PC-3 (cell line): ENCODE data around the gene PIGV. TPM values are rescaled to one million over a fixed set of nuclear protein-coding genes. Genes with fewer than 3 reads are reported as not detected.

Source experiments
- ATAC-seq: fragments of 200-7000 bp; cut with Tn5 transposase; 2 replicates; pipeline ENCODE4 v1.9.1; 2020; ENCODE audit warnings: mild to moderate bottlenecking, moderate library complexity
- BruUV-seq: library from RNA; stranded (reverse); fragments of 400-500 nt; replicated peaks from 2 replicates; lab custom pipeline; 2021; lab: Mats Ljungman, UMichigan
- CTCF ChIA-PET: fragments of 300-600 bp; sonication (Branson Sonifier 250); formaldehyde crosslinking; loops from one replicate; lab custom pipeline; 2022; ENCODE audit warnings: antibody characterized with exemption; lab: Charles Lee
- POLR2A ChIA-PET: fragments of 300-600 bp; sonication (Branson Sonifier 250); formaldehyde crosslinking; loops from one replicate; lab custom pipeline; 2022; ENCODE audit warnings: antibody characterized with exemption; ENCODE audit not compliant: unreplicated experiment; lab: Charles Lee
- DNase-seq: peaks from one replicate; pipeline ENCODE4 v3.0.0-alpha.2; 2015
- H2AFZ ChIP-seq: fragments of 300-600 bp; sonication (generic); 2 replicates; pipeline ENCODE4 v1.6.0; 2016; ENCODE audit warnings: antibody characterized with exemption, low read length
- H3F3A ChIP-seq: fragments of 300-600 bp; sonication (generic); one replicate; pipeline ENCODE4 v1.6.0; 2017; ENCODE audit warnings: antibody characterized with exemption, low read length, control low read depth, mild to moderate bottlenecking; ENCODE audit not compliant: unreplicated experiment
- H3K27ac ChIP-seq: fragments of 300-600 bp; sonication (generic); 2 replicates; pipeline ENCODE4 v1.5.1; 2016; ENCODE audit warnings: mild to moderate bottlenecking, low read length
- H3K27me3 ChIP-seq: fragments of 300-600 bp; sonication (generic); 2 replicates; pipeline ENCODE4 v1.6.1; 2016; ENCODE audit warnings: low read length, mixed read lengths
- H3K36me3 ChIP-seq: fragments of 300-600 bp; sonication (generic); 2 replicates; pipeline ENCODE4 v1.6.1; 2016; ENCODE audit warnings: low read depth, mixed run types, low read length, mixed read lengths
- H3K4me1 ChIP-seq: fragments of 300-600 bp; sonication (generic); 2 replicates; pipeline ENCODE4 v1.5.1; 2016; ENCODE audit warnings: low read length; ENCODE audit not compliant: insufficient read depth
- H3K4me2 ChIP-seq: fragments of 300-600 bp; sonication (generic); 2 replicates; pipeline ENCODE4 v1.6.0; 2016; ENCODE audit warnings: low read length
- H3K4me3 ChIP-seq: fragments of 300-600 bp; sonication (generic); 2 replicates; pipeline ENCODE4 v1.5.1; 2016; ENCODE audit warnings: mild to moderate bottlenecking, low read length, mixed read lengths
- H3K79me2 ChIP-seq: fragments of 300-600 bp; sonication (generic); 2 replicates; pipeline ENCODE4 v1.6.1; 2017; ENCODE audit warnings: low read length, mixed read lengths
- H3K9ac ChIP-seq: fragments of 300-600 bp; sonication (generic); 2 replicates; pipeline ENCODE4 v1.6.0; 2016; ENCODE audit warnings: mild to moderate bottlenecking, low read length
- H3K9me2 ChIP-seq: fragments of 300-600 bp; sonication (generic); replicated peaks from 2 replicates; pipeline ENCODE4 v1.6.1; 2016; ENCODE audit warnings: mixed run types, low read length, mixed read lengths
- H3K9me3 ChIP-seq: fragments of 300-600 bp; sonication (generic); 2 replicates; pipeline ENCODE4 v1.6.1; 2016; ENCODE audit warnings: low read length, mixed read lengths
- H4K20me1 ChIP-seq: fragments of 300-600 bp; sonication (generic); 2 replicates; pipeline ENCODE4 v1.6.1; 2016; ENCODE audit warnings: low read length, mixed read lengths
- EZH2 ChIP-seq: fragments of 300-600 bp; sonication (generic); IDR thresholded peaks from one replicate; pipeline ENCODE4 v1.6.1; 2017; ENCODE audit warnings: antibody characterized with exemption, mild to moderate bottlenecking, low read length; ENCODE audit not compliant: unreplicated experiment
- EZH2phosphoT487 ChIP-seq: fragments of 300-600 bp; sonication (generic); IDR thresholded peaks from 2 replicates; pipeline ENCODE4 v1.6.1; 2018; ENCODE audit warnings: mild to moderate bottlenecking, antibody characterized with exemption, low read length, borderline replicate concordance
- intact Hi-C: fragments of 100-400 bp; cut with micrococcal nuclease; formaldehyde crosslinking; loops from 2 replicates; pipeline ENCODE4 v1.9.0; 2023
- total RNA-seq: library from RNA; depleted of rRNA; stranded (reverse); fragments of >200 nt; gene quantifications from 2 replicates; pipeline ENCODE4 v1.2.3, GENCODE V29; 2014
- TF ChIP-seq, protein P1 (sequence below): fragments of 300-600 bp; sonication (generic); conservative IDR thresholded peaks from 2 replicates; pipeline ENCODE4 v1.5.1; 2017; ENCODE audit warnings: antibody characterized with exemption, low read depth, mild to moderate bottlenecking, low read length

The PIGV gene
- total RNA-seq, 1 experiment from 2014 or later = 6.0 TPM

DNA sequence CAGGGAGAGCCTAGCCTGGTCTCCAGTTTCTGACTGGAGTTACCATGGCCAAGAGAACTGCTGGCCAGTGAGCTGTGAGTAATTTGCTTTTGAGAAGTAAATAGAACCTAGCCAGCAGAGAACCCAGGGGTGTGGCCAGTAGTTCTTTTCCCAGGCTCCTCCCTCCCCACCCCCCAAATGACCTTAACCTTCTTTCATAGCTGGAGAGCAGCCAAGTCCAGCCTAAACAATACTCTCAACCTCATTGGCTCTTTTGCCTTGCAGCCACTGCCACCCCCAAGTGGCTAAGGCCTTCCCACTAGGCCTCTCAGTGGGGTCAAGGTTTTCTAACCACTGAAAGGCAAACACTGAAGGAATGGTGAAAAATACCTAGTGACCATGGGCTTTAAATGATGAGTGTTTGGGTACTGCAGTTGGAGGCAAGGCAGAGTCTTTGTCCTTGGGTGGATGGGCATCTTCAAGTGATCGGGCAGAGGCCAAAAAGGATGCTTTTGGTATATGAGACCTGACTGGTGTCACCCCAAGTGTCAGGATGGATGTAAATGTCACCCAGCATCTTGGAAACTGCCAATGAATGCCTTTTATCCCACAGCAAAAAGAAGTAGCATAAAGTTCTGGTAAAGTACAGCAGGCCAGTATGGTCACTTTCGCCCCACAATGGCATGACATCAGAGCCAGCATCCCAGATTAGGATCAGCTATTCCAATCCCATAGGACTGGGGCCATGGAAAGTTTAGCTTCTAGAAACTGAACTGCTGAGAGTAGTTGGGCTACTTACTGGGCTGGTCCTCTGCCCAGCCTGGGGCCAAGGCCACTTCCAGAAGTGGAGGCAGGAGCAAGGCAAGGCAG lies 3.5 kb upstream of the PIGV start:
- no peaks in the 10 kb centered on the region for H4K20me1 ChIP-seq
- H3K79me2 ChIP-seq = peaks cover 8% of the 10 kb centered on the region; the same call in 1 of the 2 replicates
- H3K9ac ChIP-seq = no peak overlapping the region
- no peaks in the 10 kb centered on the region for H3K9me3 ChIP-seq
- no TSS peak for BruUV-seq
- H2AFZ ChIP-seq = no peak overlapping the region
- peak; percentile 17; the same call in 1 of the 2 replicates for ATAC-seq
- peak; percentile 54 for DNase-seq
- H3K9me2 ChIP-seq = no peaks in the 10 kb centered on the region
- ChIA-PET CTCF (no interaction called here), POLR2A (interaction anchor here (0.5 to 0.7 kb wide), 3 partner anchors 63 to 107 kb away, joined by 3 to 10 read pairs (median 3); no protein-coding TSS in a partner anchor)
- intact Hi-C loops = no loop called here
- no peak overlapping the region for H3K4me2 ChIP-seq
- no peak overlapping the region for H3K27ac ChIP-seq
- peaks cover 36% of the 10 kb centered on the region for H3K36me3 ChIP-seq
- no peaks in the 10 kb centered on the region for H3K27me3 ChIP-seq
- H3K4me1 ChIP-seq = peaks cover 48% of the 10 kb centered on the region
- no peak overlapping the region for H3K4me3 ChIP-seq
- H3F3A ChIP-seq = peaks cover 4% of the 10 kb centered on the region
- TF ChIP-seq, protein P1, sequence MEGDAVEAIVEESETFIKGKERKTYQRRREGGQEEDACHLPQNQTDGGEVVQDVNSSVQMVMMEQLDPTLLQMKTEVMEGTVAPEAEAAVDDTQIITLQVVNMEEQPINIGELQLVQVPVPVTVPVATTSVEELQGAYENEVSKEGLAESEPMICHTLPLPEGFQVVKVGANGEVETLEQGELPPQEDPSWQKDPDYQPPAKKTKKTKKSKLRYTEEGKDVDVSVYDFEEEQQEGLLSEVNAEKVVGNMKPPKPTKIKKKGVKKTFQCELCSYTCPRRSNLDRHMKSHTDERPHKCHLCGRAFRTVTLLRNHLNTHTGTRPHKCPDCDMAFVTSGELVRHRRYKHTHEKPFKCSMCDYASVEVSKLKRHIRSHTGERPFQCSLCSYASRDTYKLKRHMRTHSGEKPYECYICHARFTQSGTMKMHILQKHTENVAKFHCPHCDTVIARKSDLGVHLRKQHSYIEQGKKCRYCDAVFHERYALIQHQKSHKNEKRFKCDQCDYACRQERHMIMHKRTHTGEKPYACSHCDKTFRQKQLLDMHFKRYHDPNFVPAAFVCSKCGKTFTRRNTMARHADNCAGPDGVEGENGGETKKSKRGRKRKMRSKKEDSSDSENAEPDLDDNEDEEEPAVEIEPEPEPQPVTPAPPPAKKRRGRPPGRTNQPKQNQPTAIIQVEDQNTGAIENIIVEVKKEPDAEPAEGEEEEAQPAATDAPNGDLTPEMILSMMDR = no peak
- TF ChIP-seq EZH2 (no peak), EZH2phosphoT487 (no peak)

DNA sequence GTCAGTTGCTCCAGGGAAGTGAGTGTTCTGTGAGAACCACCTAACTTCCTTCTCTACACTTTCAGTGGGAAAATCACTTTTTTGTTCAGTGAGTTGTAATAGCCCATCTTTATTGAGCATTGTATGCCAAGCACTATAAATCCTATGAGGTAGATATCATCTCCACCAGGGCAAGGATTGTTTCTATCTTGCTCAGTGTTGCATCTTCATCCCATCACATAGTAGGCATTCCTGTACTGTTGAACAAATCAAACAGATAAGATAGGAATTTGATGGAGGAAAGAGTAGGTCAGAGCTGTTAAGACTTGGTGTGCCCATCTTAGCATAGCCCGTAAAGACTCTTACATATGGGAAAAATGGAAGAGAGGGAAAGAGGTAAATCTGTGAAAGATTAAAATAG lies 2.9 kb upstream of the PIGV start:
- Histone ChIP-seq H2AFZ (no peak overlapping the region), H3K79me2 (peaks cover 8% of the 10 kb centered on the region; the same call in 1 of the 2 replicates), H3K9ac (no peak overlapping the region), H3K36me3 (peaks cover 30% of the 10 kb centered on the region), H3K27me3 (no peaks in the 10 kb centered on the region), H3K4me3 (no peak overlapping the region), H3F3A (peaks cover 4% of the 10 kb centered on the region), H3K9me3 (no peaks in the 10 kb centered on the region), H4K20me1 (no peaks in the 10 kb centered on the region), H3K4me2 (no peak overlapping the region), H3K27ac (no peak overlapping the region), H3K4me1 (peaks cover 48% of the 10 kb centered on the region), H3K9me2 (no peaks in the 10 kb centered on the region)
- intact Hi-C loops = loop anchor here (5.0 kb wide), 1 partner anchor 77 kb away; the partner anchor contains the start of gene SFN
- no TSS peak for BruUV-seq
- DNase-seq (no peak), ATAC-seq (no peak)
- CTCF ChIA-PET = no interaction called here
- TF ChIP-seq, protein P1 = no peak
- TF ChIP-seq EZH2 (no peak), EZH2phosphoT487 (no peak)
- POLR2A ChIA-PET = no interaction called here
